ENCODE results near the gene COPG2.
"Not testable (repeated sequence)": the region's sequence is repeated elsewhere in the genome, so short reads cannot be mapped to it uniquely, and the experiment has no call there.

The COPG2 gene

DNA sequence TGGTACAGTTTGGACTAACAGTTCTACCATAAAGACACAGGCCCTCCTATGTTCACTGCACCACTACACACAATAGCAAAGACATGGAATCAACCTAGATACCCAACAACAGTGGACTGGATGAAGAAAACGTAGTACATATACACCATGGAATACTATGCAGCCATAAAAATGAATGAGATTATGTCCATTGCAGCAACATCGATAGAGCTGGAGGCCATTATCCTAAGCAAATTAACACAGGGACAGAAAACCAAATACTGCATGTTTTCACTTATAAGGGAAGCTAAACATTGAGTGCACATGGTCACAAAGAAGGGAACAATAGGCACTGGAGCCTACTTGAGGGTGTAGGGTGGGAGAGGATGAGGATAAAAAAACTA lies 101.7 kb downstream of the COPG2 start:
- 100% methylated on average over 1 of the region's 2 CpGs; no CpG with 5 or more reads in 1 of the 2 experiments for WGBS, 2 experiments (ENCODE audit: insufficient coverage in 2 of 2)
- Histone ChIP-seq H3K4me1 (ENCODE audit: control insufficient read depth, insufficient read depth, low read length, poor library complexity, severe bottlenecking) (no peaks in the 10 kb centered on the region), H3K9me3 (ENCODE audit: control insufficient read depth, low read length) (peaks cover 8% of the 10 kb centered on the region), H3K4me3 (ENCODE audit: extremely low read depth, insufficient read depth, low read length, poor library complexity, severe bottlenecking) (no peak overlapping the region), H3K36me3 (ENCODE audit: control insufficient read depth, insufficient read depth, low read length) (no peaks in the 10 kb centered on the region), H3K27ac (ENCODE audit: low read depth, low read length, severe bottlenecking) (no peak overlapping the region)

DNA sequence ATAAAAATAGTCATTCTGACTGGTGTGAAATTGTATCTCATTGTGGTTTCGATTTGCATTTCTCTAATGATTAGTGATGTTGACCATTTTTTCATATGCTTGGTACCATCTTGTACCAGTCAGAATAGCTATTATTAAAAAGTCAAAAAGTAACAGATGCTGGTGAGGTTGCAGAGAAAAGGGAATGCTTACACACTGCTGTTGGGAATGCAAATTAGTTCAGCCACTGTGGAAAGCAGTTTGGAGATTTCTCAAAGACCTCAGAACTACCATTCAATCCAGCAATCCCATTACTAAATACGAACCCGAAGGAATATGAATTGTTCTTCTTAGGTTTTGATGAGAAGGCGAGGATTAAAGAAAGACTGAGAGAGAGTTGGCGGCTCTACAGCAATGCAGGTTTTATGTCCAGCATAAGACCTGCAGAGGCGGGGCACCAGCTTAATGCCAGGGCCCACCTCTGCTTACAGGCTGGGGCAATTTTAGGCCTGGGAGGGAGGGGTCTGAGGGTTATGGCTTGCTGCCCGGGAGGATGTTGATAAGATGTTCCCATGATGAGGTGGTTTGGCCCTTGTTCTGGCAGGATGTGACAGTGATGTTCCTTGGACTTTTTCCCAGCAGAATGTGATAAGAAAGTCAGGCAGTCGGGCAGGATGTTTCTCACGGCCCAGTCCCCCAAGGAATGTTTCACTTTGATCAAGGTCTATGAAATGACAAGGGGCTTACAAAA lies 102.2 kb downstream of the COPG2 start:
- Histone ChIP-seq H3K4me3 (ENCODE audit: extremely low read depth, insufficient read depth, low read length, poor library complexity, severe bottlenecking) (no peak overlapping the region), H3K9me3 (ENCODE audit: control insufficient read depth, low read length) (peaks cover 8% of the 10 kb centered on the region), H3K36me3 (ENCODE audit: control insufficient read depth, insufficient read depth, low read length) (no peaks in the 10 kb centered on the region), H3K27ac (ENCODE audit: low read depth, low read length, severe bottlenecking) (no peak overlapping the region), H3K4me1 (ENCODE audit: control insufficient read depth, insufficient read depth, low read length, poor library complexity, severe bottlenecking) (no peaks in the 10 kb centered on the region)
- WGBS, 2 experiments (ENCODE audit: insufficient coverage in 2 of 2): 92 to 100% methylated on average over 1 to 5 of the region's 9 CpGs

DNA sequence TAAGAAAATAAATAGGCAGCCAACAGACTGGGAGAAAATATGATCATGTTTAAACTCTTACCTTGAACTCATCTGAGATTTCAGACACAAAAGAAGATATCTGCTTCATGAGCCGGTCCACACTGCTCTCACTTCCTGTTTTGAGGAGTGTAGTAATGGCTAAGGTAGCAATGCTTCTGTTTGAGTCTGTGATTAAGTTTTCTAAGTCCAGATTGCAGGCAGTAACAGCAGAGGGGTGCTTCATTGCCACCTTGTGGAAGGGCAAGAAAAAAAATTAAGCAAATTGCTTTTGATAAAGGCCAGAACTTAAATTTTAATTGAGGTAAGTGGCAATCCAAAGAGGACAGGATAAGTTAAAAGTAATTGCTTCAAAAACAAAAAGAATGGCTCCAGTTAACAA lies 107.6 kb downstream of the COPG2 start:
- Histone ChIP-seq H3K4me1 (ENCODE audit: control insufficient read depth, insufficient read depth, low read length, poor library complexity, severe bottlenecking) (no peaks in the 10 kb centered on the region), H3K27ac (ENCODE audit: low read depth, low read length, severe bottlenecking) (no peak overlapping the region), H3K36me3 (ENCODE audit: control insufficient read depth, insufficient read depth, low read length) (no peaks in the 10 kb centered on the region), H3K4me3 (ENCODE audit: extremely low read depth, insufficient read depth, low read length, poor library complexity, severe bottlenecking) (no peak overlapping the region), H3K9me3 (ENCODE audit: control insufficient read depth, low read length) (peaks cover 8% of the 10 kb centered on the region)
- 83% methylated on average over 1 of the region's 1 CpG; no CpG with 5 or more reads in 1 of the 2 experiments for WGBS, 2 experiments (ENCODE audit: insufficient coverage in 2 of 2)

DNA sequence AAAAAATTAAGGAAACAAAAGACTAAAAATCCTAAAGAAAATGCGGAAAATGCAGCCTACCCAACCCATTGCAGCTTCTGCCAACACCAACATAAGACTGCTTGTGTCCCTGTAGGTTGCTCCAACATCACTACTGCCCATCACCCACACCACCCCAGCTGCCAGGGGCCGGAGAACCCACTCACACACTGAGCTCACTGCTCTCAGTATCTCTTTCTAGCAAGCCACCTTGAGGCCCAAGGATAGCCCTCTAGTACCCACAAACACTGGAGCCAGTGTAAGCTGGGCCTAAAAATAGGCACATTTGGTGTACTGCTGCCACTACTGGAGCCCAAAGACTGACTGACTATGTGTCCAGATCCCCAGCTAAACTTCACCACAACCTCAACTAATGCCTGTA lies 109.4 kb downstream of the COPG2 start:
- H3K4me1 ChIP-seq (ENCODE audit: control insufficient read depth, insufficient read depth, low read length, poor library complexity, severe bottlenecking): no peaks in the 10 kb centered on the region
- no peaks in the 10 kb centered on the region for H3K36me3 ChIP-seq (ENCODE audit: control insufficient read depth, insufficient read depth, low read length)
- WGBS, 2 experiments (ENCODE audit: insufficient coverage in 2 of 2): 90% methylated on average over 2 of the region's 2 CpGs; no CpG with 5 or more reads in 1 of the 2 experiments
- H3K9me3 ChIP-seq (ENCODE audit: control insufficient read depth, low read length): no peaks in the 10 kb centered on the region
- no peak overlapping the region for H3K4me3 ChIP-seq (ENCODE audit: extremely low read depth, insufficient read depth, low read length, poor library complexity, severe bottlenecking)
- H3K27ac ChIP-seq (ENCODE audit: low read depth, low read length, severe bottlenecking): no peak overlapping the region

DNA sequence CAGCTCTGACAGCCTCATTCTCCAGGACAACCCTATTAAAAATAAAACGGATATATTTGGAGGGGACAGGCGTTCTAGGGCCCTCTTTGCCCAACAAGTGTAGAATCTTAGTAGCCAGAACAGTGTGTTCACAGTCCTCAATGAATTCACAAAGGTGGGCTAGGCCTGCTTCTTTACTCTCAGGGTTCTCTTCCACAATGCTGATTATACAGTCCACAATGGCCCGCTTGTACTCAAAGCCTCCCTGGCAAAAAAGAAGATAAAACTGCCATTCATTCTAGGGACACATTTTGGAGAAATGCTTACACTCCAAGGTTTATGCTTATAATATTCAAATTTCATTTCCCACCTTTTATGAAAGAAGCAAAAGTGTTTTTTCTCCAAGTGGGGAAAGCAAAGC lies 114.1 kb downstream of the COPG2 start:
- Histone ChIP-seq H3K4me3 (ENCODE audit: extremely low read depth, insufficient read depth, low read length, poor library complexity, severe bottlenecking) (no peak overlapping the region), H3K9me3 (ENCODE audit: control insufficient read depth, low read length) (no peaks in the 10 kb centered on the region), H3K27ac (ENCODE audit: low read depth, low read length, severe bottlenecking) (no peak overlapping the region), H3K4me1 (ENCODE audit: control insufficient read depth, insufficient read depth, low read length, poor library complexity, severe bottlenecking) (peaks cover 4% of the 10 kb centered on the region), H3K36me3 (ENCODE audit: control insufficient read depth, insufficient read depth, low read length) (peaks cover 17% of the 10 kb centered on the region)
- 93 to 100% methylated on average over 3 of the region's 3 CpGs for WGBS, 2 experiments (ENCODE audit: insufficient coverage in 2 of 2)

DNA sequence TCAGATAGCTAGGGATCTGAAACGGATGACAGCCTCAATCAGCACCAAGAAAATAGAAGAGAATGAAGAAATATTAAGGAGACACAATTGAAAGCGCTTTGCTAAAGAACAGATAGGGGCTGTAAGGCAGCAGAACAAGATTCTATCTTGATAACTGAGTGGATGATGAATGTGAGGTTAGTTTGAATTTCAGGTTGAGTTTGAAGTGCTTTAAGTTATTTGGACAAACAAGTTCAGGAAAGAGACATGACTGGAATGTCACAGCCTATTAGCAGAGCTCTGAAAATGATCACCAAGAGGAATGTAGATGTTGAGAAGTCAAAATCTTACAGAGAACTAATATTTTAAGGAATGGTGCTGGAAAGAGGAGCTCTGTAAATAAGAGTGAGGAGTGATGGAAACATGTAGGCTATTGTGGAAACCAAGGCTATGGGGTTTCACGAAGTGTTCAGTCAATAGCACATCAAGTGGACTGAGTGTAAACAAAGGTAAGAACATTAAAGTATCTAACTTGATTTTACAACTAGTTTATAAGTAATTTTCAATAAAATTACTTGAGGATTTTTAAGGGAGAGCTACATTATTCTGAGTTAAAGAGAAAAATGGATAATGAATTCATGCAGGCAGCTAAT lies 115.0 kb downstream of the COPG2 start:
- no peak overlapping the region for H3K4me3 ChIP-seq (ENCODE audit: extremely low read depth, insufficient read depth, low read length, poor library complexity, severe bottlenecking)
- no peak overlapping the region for H3K27ac ChIP-seq (ENCODE audit: low read depth, low read length, severe bottlenecking)
- peaks cover 4% of the 10 kb centered on the region for H3K4me1 ChIP-seq (ENCODE audit: control insufficient read depth, insufficient read depth, low read length, poor library complexity, severe bottlenecking)
- H3K9me3 ChIP-seq (ENCODE audit: control insufficient read depth, low read length): no peaks in the 10 kb centered on the region
- 97 to 100% methylated on average over 2 to 3 of the region's 3 CpGs for WGBS, 2 experiments (ENCODE audit: insufficient coverage in 2 of 2)
- H3K36me3 ChIP-seq (ENCODE audit: control insufficient read depth, insufficient read depth, low read length): peaks cover 22% of the 10 kb centered on the region

DNA sequence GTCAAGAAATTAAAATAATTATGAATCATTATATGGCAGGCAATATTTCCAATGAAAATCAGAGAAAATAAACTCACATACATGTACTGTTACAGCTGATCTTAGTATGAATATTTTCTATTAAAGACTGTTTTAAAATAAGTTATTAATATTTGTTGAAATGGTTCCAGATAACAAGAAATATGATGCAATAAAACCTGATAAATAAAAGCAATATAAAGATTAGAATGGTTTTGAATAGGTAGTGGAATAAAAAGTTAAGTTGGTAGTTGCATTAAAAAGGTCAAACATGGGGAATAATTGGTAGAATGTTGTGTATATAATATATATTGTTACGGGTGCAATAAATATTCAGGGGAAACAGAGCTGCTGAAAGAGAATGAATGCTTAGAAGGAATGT lies 124.2 kb downstream of the COPG2 start:
- WGBS, 2 experiments (ENCODE audit: insufficient coverage in 2 of 2): 88 to 93% methylated on average over 1 of the region's 1 CpG
- H3K36me3 ChIP-seq (ENCODE audit: control insufficient read depth, insufficient read depth, low read length): peaks cover 43% of the 10 kb centered on the region

DNA sequence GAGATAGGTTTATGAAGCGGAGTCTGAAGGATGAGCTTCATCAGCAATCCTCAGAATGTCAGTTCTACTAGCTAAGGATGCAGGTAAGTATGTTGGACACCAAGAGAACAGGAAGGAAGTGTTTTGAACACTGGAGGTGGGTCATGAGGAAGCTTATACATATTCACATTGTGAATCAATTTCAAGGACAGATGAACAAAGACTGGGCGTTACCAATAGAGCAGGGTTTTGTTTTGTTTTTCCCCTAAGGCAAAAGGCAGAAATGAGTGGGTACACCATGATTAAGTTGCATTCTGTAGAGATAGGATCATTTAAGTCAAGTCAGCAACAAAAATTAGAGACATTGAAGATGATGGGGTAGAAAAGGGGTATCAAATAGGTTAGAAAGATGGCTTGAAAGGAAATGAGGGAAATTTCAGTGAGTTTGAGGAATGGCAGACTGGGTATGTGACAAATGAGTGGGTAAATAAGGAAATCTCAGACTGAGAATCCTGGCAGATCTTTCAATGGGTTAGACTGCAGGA lies 125.0 kb downstream of the COPG2 start:
- Histone ChIP-seq H3K27ac (ENCODE audit: low read depth, low read length, severe bottlenecking) (no peak overlapping the region), H3K4me1 (ENCODE audit: control insufficient read depth, insufficient read depth, low read length, poor library complexity, severe bottlenecking) (no peaks in the 10 kb centered on the region), H3K4me3 (ENCODE audit: extremely low read depth, insufficient read depth, low read length, poor library complexity, severe bottlenecking) (no peak overlapping the region), H3K9me3 (ENCODE audit: control insufficient read depth, low read length) (no peaks in the 10 kb centered on the region), H3K36me3 (ENCODE audit: control insufficient read depth, insufficient read depth, low read length) (peaks cover 44% of the 10 kb centered on the region)
- WGBS, 2 experiments (ENCODE audit: insufficient coverage in 2 of 2): 65 to 100% methylated on average over 2 of the region's 2 CpGs

More for the DNA sequence above, 124.2 kb downstream of the COPG2 start:
- H3K4me1 ChIP-seq (ENCODE audit: control insufficient read depth, insufficient read depth, low read length, poor library complexity, severe bottlenecking): no peaks in the 10 kb centered on the region
- no peak overlapping the region for H3K27ac ChIP-seq (ENCODE audit: low read depth, low read length, severe bottlenecking)
- no peak overlapping the region for H3K4me3 ChIP-seq (ENCODE audit: extremely low read depth, insufficient read depth, low read length, poor library complexity, severe bottlenecking)
- H3K9me3 ChIP-seq (ENCODE audit: control insufficient read depth, low read length): no peaks in the 10 kb centered on the region

DNA sequence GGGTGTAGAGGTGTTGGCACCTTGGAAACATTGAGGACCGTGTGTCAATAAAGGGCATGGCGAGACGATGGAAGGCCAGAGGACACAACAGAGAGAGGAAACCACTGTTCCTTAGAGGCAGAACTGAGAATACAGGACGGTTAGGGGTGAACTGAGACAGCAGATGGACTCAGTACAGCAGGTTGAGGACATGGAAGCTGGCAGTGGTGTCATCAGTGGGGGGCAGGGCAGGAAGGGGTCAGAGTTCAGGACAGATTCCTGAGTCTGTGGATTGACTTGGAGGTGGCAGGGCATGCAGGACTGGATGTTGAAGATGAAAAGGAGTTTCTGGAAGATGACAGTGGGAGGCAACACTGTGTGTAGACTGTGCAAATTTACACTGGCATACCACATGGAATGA lies 126.3 kb downstream of the COPG2 start:
- H3K36me3 ChIP-seq (ENCODE audit: control insufficient read depth, insufficient read depth, low read length): peaks cover 40% of the 10 kb centered on the region
- 93 to 95% methylated on average over 4 of the region's 4 CpGs for WGBS, 2 experiments (ENCODE audit: insufficient coverage in 2 of 2)
- H3K9me3 ChIP-seq (ENCODE audit: control insufficient read depth, low read length); H3K4me3 ChIP-seq (ENCODE audit: extremely low read depth, insufficient read depth, low read length, poor library complexity, severe bottlenecking); H3K4me1 ChIP-seq (ENCODE audit: control insufficient read depth, insufficient read depth, low read length, poor library complexity, severe bottlenecking); H3K27ac ChIP-seq (ENCODE audit: low read depth, low read length, severe bottlenecking): not testable (repeated sequence)

DNA sequence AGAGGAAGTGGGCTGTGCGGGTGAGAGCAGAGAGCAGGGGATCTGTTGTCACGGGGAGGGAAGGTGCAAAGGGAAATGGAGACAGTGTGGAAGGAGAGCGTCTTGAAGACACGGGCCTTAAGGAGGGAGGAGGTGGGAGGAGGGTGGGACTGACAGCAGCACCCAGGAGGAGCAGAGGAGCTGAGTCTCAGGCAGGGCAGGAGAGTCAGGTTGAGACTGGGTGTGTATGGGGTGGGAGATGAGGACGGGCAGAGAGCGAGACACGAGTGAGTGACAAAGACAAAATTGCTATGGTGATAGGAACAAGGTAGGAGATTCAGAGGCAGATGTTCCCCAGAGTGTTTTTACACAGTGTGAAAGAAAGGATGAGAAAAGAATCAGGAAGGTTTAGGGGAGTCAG lies 127.3 kb downstream of the COPG2 start:
- peaks cover 38% of the 10 kb centered on the region for H3K36me3 ChIP-seq (ENCODE audit: control insufficient read depth, insufficient read depth, low read length)
- WGBS, 2 experiments (ENCODE audit: insufficient coverage in 2 of 2): 88 to 97% methylated on average over 5 to 7 of the region's 7 CpGs
- not testable (repeated sequence) for H3K4me1 ChIP-seq (ENCODE audit: control insufficient read depth, insufficient read depth, low read length, poor library complexity, severe bottlenecking); H3K9me3 ChIP-seq (ENCODE audit: control insufficient read depth, low read length); H3K4me3 ChIP-seq (ENCODE audit: extremely low read depth, insufficient read depth, low read length, poor library complexity, severe bottlenecking); H3K27ac ChIP-seq (ENCODE audit: low read depth, low read length, severe bottlenecking)

DNA sequence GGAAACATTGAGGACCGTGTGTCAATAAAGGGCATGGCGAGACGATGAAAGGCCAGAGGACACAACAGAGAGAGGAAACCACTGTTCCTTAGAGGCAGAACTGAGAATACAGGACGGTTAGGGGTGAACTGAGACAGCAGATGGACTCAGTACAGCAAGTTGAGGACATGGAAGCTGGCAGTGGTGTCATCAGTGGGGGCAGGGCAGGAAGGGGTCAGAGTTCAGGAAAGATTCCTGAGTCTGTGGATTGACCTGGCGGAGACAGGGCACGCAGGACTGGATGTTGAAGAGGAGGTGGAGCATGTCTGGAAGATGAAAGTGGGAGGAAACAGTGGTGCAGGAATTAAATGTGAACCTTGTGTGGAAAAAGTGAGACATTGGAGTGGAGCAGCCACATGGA lies 130.7 kb downstream of the COPG2 start:
- 96 to 100% methylated on average over 5 to 6 of the region's 6 CpGs for WGBS, 2 experiments (ENCODE audit: insufficient coverage in 2 of 2)
- not testable (repeated sequence) for H3K9me3 ChIP-seq (ENCODE audit: control insufficient read depth, low read length); H3K4me1 ChIP-seq (ENCODE audit: control insufficient read depth, insufficient read depth, low read length, poor library complexity, severe bottlenecking)

More for the DNA sequence above, 130.7 kb downstream of the COPG2 start:
- peaks cover 38% of the 10 kb centered on the region for H3K36me3 ChIP-seq (ENCODE audit: control insufficient read depth, insufficient read depth, low read length)
- H3K27ac ChIP-seq (ENCODE audit: low read depth, low read length, severe bottlenecking); H3K4me3 ChIP-seq (ENCODE audit: extremely low read depth, insufficient read depth, low read length, poor library complexity, severe bottlenecking): not testable (repeated sequence)

All from mesodermal cell (in vitro differentiated cells).